ENCODE measurements around the gene CDC42BPA.

- TF ChIP-seq EZH2 (IDR thresholded peaks at IDR 0.05) (no peak), POLR2AphosphoS5 (IDR thresholded peaks at IDR 0.05; ENCODE audit: borderline replicate concordance, low read depth, low read length) (no peak), FOXP2 (optimal IDR thresholded peaks at IDR 0.05; ENCODE audit: control extremely low read depth, extremely low read length, insufficient read depth) (no peak)
These were observed 365.0 kb downstream of the CDC42BPA start for GRCh38 chr1:226953175-226953800.

Data from SK-N-MC (cell line).